Fibroblast of the conjunctiva (primary cell): ENCODE data around the gene ALX4.

ENCODE experiments used
- DNase-seq: peaks from one replicate; pipeline ENCODE4 v3.0.0-alpha.2; 2010; ENCODE audit warnings: low read depth

Gene ALX4

DNA sequence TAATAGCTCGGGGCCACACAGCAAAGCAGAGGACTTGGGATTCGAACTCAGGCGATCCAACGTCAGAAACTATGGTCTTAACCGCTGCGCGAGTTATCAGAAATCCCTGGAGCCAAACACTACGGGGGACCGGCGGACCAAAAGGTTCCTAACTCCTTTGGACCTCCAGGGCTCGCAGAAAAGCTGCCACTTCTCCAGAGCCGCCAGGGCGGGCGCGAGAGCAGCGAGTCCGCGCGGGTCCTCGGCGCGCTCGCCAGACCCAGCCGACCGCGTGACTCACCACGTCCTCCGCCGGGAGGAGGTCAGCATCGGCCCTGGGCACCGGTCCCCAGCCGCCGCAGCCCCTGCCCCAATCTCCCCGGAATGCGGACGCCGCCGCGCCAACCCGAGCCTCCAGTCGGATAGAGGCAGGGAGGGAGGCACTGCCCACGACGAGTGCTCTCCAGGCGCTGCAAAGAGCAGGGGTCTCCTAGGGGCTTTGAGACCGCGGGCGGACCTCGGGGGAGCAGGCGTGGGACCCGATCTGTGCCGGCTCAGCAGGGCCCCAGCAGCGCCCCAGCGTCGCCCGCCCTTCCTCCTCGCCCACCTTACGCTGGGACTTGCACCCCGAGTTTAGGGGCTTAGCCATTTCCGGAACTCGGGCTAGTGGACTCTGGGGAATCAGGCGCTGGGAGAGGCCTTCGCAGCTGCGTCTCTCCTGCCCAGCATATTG, 6.2 kb upstream of the ALX4 start:
- no peak for DNase-seq

- no peak for DNase-seq
Observed at GRCh38 chr11:44314733-44315132, 4.8 kb upstream of the ALX4 start.

- DNase-seq: peak; percentile 45
Observed at GRCh38 chr11:44313761-44314489, 4.0 kb upstream of the ALX4 start.

GRCh38 chr11:44312876-44313275, 2.9 kb upstream of the ALX4 start:
- no peak for DNase-seq

DNA sequence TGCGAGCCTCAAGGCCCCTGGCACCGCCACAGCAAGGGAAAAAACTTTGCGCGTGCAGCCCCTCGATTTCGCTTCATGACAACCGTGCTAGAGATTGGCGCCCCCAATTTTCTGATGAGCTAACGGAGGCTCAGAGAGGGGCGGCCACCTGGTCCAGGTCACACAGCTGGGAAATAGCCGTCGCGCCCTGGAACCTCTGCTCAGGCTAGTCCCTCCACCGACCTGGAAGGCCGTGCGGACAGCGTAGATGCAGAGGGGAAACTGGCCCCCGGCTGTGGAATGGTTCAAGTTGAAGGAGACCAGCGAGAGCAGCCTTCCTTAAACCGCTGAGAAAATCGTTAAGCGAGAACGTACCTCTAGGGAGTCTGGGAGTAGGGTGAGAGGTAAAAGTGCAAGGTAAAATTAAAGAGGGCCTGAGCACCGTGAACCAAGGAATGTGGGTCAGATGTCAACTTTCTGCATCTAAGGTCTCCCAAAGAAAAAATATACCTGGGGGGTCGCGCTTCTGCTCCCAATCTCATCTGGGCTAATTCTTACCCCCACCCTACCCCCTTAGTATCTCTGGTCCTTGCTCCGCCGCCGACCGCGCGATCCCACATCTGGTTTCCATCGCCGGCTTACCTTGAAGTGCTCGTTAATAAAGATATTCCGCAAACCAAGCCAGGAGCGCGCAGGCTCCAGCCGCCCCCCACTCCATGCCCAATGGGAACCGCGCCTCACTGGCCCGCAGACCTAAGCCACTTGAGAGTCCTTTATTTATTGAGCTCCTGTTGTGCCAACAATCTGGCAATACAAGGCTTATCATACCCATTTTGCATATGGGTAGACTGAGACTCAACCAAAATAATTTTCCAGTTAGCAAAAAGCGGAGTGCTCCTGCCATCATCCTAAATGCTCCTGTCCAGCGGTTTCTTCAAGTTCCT, 1.7 kb upstream of the ALX4 start:
- DNase-seq: no peak

GRCh38 chr11:44310463-44311272, 729 bp upstream of the ALX4 start:
- DNase-seq: no peak

DNA sequence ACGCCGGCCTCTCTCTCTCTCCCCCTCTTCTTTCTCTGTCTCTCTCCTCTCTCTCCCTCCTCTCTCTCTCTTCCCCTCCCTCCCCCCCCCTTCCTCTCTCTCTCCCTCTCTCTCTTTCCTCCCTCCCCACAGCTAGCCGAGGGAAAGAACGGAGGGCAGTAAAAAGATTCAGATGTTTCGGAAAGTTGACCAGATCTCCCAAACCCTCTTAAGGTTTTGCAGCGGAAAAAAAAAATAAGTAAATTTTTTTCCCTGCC, 195 bp upstream of the ALX4 start:
- peak; percentile 47 for DNase-seq

- DNase-seq: no peak
Observed at GRCh38 chr11:44308923-44309477, 939 bp downstream of the ALX4 start.

DNA sequence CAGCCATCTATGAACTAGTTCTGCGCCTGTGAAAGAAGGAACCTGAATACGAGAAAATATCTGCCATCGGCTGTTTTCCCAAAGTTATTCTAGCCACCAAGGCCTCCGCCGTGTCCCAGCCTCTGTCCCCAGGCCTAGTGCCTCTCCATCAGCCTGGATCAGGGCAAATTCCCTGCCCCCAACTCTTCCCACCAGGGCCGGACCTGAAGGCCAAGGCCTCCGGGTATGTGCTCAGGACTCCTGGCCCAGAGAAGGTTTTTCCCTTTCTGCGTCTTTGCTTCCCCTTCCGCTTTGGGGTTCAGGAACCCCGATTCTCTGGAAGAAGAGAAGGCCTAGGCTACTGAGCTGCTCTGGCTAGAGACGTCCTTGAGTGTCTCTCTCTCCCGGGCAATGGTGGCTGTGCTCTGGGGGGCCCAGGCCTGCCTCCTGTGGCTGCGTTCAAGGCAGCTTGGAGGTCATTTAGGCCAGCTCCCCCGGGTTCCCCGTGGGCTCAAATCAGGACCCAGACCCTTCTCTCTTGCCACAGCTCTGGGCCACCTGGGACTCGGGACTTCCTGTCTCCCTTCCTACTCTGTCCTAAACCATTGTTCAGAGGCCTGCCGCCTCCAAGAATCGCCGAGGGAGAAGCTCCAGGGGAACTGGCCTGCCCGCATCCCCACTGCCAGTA, 1.6 kb downstream of the ALX4 start:
- DNase-seq: no peak

DNA sequence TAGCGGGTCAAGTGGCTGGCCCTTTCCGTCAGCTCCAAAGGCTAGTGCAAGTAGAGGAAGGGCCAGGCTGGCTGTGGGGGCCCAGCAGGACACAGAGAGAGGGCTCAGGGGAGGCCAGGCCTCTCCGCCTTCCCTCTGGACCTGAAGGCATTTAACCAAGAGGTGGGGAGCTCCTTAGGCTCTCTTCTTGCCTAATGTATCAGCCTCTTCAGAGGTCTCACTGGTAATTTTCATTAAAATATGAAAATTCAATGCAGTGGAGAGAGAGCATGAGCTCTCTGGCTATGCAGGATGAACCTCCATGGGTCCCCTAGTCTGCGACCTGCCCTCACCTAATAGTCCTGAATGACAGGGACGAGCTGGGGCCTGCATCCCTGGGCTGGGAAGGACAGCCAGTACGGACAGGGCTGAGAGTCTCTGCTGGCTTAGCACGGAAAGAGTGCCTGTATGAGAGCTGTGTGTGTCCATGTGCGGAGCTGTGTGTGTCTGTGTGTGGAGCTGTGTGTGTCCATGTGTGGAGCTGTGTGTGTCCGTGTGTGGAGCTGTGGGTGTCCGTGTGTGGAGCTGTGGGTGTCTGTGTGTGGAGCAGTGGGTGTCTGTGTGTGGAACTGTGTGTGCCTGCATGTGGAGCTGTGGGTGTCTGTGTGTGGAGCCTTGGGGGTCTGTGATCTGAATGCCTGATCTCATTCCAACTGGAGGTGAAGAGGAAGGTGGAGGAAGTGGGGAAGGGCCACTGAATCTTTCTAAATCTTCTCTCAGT, 2.4 kb downstream of the ALX4 start:
- no peak for DNase-seq

DNA sequence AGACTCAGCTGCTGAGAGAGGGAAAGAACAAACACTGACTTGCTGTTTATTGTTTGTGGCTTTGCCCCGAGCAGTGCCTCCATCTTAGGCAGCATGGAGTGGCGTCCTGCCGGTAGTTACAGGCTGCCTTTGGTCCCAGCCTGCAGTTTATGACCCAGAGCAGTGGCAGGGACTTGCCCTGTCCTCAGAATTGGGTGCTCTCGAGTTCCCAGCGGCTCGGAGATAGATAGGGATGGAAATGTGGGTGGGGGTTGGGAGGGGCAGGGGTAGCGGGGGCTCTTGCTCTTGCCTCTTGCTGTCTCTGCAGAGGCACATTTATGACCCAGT, 3.1 kb downstream of the ALX4 start:
- no peak for DNase-seq

- DNase-seq: no peak
Observed at GRCh38 chr11:44306052-44306917, 3.7 kb downstream of the ALX4 start.

GRCh38 chr11:44305470-44306051, 4.4 kb downstream of the ALX4 start:
- DNase-seq: no peak

GRCh38 chr11:44305026-44305469, 4.9 kb downstream of the ALX4 start:
- no peak for DNase-seq

DNA sequence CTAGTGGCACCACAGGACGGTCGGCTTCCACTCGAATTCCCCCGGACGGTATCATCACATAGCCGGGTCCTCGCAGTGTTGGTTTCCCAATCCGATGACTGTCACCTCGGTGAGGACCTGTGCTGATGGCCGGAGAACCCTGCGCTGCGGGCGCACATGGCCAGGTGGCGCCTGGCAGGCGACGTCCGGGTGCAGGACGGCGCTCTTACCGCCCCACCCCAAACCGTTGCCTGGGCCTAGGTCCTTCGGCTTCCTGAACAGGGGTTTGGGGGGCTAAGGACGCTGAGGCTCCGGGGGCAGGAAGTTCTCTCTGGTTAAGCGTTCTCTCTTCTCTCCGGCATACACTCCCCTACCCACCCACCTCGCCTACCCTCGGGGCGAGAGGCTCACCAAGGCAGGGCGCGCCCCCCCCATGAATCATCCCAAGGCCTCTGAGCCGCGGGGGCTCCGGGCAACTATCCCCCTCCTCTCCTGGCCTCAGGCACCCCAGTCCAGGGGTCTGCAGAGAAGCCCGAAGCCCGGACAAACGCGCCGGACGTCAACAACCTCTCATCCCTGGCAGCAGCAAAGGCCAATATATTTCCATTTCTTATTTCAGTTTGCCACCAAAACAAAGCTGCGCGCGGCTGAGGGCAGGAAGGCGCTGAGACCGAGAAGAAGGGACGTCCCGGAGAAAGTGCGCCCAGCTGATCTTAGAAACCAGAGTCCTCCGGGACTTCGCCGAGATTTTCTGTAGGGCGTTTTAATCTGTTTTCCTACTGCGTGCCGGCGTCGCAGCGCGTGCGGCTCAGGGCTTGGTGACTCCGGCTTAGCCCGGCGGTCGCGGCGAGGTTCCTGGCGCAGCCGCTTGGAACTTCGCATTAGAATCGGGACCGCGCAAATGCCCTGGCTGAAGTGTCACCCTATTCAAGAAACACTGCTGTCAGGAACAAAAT, 5.6 kb downstream of the ALX4 start:
- no peak for DNase-seq

DNA sequence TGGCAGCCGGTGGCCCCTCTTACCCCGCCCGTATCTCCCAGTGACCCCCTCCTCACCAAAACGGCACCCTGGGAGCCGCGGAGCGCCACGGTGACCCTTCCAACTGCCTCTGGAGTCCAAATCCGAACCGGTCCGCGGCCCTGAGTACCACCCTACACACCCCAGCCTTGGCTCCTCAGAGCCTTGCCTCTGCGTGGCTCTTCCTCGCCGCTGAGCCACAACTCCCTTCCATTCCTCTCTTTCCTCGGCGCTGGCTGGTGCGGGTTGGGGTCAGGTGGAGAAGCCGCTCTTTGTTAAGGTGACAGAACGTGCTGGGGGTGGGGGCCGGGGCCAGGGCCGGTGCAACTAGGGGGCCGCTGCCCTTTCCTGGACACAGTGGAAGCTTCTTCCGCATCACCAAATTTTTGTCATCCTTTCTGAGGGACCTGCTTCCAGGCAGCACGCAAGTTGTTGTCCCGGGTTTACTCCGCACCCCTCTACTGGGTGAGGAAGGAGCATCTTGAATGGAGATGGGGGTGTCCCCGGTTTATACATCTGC, 6.5 kb downstream of the ALX4 start:
- DNase-seq: no peak

GRCh38 chr11:44301564-44302271, 8.2 kb downstream of the ALX4 start:
- no peak for DNase-seq
